ENCODE results near the gene TMEM50B.

DNA sequence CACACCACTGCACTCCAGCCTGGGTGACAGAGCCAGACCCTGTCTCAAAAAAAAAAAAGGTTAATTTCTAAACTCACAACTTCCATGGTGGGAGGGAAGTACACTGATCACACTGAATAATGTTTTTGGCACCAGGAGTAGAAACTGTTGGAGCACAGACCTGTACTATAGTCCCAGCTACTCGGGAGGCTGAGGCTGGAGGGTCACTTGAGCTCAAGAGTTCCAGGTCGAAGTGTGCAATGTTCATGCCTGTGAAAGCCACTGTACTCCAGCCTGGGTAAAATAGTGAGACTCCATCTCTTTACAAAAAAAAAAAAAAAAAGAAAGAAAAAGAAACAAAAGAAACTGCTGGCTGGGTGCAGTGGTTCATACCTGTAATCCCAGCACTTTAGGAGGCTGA is 35.3 kb downstream of the TMEM50B start:
- TF ChIP-seq, protein P1, sequence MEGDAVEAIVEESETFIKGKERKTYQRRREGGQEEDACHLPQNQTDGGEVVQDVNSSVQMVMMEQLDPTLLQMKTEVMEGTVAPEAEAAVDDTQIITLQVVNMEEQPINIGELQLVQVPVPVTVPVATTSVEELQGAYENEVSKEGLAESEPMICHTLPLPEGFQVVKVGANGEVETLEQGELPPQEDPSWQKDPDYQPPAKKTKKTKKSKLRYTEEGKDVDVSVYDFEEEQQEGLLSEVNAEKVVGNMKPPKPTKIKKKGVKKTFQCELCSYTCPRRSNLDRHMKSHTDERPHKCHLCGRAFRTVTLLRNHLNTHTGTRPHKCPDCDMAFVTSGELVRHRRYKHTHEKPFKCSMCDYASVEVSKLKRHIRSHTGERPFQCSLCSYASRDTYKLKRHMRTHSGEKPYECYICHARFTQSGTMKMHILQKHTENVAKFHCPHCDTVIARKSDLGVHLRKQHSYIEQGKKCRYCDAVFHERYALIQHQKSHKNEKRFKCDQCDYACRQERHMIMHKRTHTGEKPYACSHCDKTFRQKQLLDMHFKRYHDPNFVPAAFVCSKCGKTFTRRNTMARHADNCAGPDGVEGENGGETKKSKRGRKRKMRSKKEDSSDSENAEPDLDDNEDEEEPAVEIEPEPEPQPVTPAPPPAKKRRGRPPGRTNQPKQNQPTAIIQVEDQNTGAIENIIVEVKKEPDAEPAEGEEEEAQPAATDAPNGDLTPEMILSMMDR (conservative IDR thresholded peaks at IDR 0.05 in 1 of 2, IDR thresholded peaks at IDR 0.05 in 1 of 2; ENCODE audit: low read depth in 1 of 2, low read length in 2 of 2) = no peak
- TF ChIP-seq EZH2 (IDR thresholded peaks at IDR 0.05; ENCODE audit: low read length, missing control alignments) = no peak

Data from fibroblast of lung (primary cell).